T-helper 1 cell treated with Interleukin-12 subunit alpha and Interleukin-12 subunit beta and Interleukin-4 antibody, amounts not matched to agents 30 μg/mL and 1 μg/mL, for 36 hours (primary cell): ENCODE data around the gene EEA1.

Experiments used
- H3K27ac Mint-ChIP-seq: one replicate; pipeline ENCODE4 v1.8.0; 2021; ENCODE audit warnings: mild to moderate bottlenecking, mixed read lengths
- H3K27me3 Mint-ChIP-seq: one replicate; pipeline ENCODE4 v1.8.0; 2021; ENCODE audit warnings: low read depth, mixed read lengths
- H3K36me3 Mint-ChIP-seq: one replicate; pipeline ENCODE4 v1.8.0; 2021; ENCODE audit warnings: low read depth, mixed read lengths
- H3K4me1 Mint-ChIP-seq: one replicate; pipeline ENCODE4 v1.8.0; 2021; ENCODE audit warnings: low read depth, mixed read lengths
- H3K4me3 Mint-ChIP-seq: one replicate; pipeline ENCODE4 v1.8.0; 2021; ENCODE audit warnings: mild to moderate bottlenecking, moderate library complexity, mixed read lengths
- H3K9me3 Mint-ChIP-seq: one replicate; pipeline ENCODE4 v1.8.0; 2021; ENCODE audit warnings: mixed read lengths

Gene EEA1

DNA sequence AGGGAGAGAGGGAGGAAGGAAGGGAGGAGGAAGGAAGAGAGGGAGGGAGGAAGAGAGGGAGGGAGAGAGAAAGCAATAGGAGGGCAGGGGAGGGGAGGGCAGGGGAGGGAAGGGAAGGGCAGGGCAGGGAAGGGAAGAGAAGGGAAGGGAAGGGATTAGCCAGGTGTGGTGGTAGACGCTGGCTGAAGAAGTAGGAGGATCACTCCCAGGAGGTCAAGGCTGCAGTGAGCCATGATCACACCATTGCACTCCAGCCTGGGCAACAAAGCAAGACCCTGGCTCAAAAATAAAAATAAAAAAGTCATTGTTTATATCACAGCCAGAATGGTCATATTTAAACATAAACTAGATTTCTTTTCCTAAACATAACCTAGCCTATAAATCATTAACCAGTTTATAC is 20.4 kb upstream of the EEA1 start:
- Mint-ChIP-seq H3K4me1 (no peaks in the 10 kb centered on the region), H3K4me3 (no peak overlapping the region), H3K36me3 (no peaks in the 10 kb centered on the region), H3K9me3 (peaks cover 7% of the 10 kb centered on the region), H3K27ac (no peak overlapping the region), H3K27me3 (peaks cover 7% of the 10 kb centered on the region)

DNA sequence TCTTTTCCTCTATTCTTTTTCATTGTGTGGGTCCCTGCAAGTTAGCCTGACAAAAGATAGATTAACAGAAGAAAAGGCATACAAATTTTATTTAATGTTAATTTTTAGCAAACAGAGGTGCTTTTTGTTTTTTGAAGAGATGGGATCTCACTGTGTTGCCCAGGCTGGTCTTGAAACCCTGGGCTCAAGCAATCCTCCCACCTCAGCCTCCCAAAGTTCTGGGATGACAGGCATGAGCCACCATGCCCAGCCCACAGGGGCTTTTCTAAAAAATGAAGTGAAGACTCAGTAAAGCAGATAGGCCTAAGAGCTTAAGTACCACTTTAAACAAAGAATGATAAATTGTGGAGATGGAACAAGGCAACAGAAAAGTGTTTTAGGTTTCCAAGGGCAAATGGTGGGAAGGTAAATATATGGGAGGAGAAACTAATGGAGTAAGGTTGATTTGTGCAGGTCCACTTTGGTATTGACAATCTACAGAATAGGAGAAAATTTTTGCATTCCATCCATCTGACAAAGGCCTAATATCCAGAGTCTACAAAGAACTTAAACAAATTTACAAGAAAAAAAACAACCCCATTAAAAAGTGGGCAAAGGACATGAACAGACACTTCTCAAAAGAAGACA is 18.6 kb upstream of the EEA1 start:
- Mint-ChIP-seq H3K27me3 (peaks cover 7% of the 10 kb centered on the region), H3K36me3 (no peaks in the 10 kb centered on the region), H3K27ac (no peak overlapping the region), H3K4me3 (no peak overlapping the region), H3K4me1 (no peaks in the 10 kb centered on the region), H3K9me3 (no peaks in the 10 kb centered on the region)

DNA sequence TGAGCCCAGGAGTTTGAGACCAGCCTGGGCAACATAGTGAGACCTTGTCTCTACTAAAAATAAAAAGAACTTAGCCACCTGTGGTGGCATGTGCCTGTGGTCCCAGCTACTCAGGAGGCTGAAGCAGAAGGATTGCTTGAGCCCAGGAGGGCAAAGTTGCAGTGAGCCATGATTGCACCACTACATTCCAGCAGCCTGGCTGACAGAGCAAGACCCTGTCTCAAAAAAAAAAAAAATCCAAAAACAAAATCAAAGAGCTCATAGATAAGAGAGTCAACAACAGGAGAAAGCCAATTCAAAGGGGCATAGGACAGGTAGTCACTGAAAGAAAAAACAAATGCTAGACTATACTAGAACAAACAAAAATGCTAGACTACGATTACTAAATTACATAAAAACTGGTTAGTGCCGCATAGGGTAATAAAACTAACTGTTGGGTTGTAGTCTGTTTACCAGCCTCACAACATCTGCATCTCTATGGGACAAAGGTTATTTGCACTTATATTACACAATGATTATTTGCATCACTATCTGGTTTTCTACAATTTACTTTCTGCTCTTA is 16.6 kb upstream of the EEA1 start:
- Mint-ChIP-seq H3K4me3 (no peak overlapping the region), H3K36me3 (no peaks in the 10 kb centered on the region), H3K4me1 (no peaks in the 10 kb centered on the region), H3K9me3 (no peaks in the 10 kb centered on the region), H3K27ac (no peak overlapping the region), H3K27me3 (peaks cover 7% of the 10 kb centered on the region)

DNA sequence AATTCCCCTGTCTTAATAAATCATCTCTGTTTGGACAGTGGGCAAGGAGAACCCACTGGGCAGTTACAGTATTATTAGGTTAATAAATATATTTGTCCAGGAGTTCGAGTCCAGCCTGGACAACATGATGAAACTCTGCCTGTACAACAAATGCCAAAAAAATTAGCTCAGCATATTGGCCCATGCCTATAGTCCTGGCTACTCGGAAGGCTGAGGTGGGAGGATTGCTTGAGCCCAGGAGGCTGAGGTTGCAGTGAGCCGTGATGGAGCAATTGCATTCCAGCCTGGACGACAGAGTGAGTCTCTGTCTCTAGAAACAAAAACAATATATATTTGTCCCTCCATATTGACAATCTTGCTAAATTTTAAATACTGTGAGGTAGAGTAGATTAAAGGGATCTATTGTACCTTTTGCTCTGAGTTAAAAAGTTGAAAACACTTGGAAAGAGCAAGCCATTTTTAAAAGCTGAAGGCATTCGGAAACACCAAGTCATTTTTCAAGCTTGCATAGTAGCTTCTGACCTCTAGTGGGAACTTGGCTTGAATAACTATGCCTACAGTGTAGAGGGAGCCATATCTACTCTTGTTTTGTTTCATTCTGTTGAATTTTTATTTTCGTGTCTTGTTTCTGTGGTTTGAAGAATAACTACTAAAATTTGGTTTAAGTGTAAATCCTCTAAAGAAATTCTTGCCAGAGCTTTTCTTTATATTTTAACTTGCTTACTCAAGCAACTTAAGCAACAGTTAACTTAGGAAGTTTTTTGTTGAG is 14.6 kb upstream of the EEA1 start:
- Mint-ChIP-seq H3K4me1 (no peaks in the 10 kb centered on the region), H3K9me3 (no peaks in the 10 kb centered on the region), H3K4me3 (no peak overlapping the region), H3K27ac (no peak overlapping the region), H3K27me3 (peaks cover 7% of the 10 kb centered on the region), H3K36me3 (no peaks in the 10 kb centered on the region)

DNA sequence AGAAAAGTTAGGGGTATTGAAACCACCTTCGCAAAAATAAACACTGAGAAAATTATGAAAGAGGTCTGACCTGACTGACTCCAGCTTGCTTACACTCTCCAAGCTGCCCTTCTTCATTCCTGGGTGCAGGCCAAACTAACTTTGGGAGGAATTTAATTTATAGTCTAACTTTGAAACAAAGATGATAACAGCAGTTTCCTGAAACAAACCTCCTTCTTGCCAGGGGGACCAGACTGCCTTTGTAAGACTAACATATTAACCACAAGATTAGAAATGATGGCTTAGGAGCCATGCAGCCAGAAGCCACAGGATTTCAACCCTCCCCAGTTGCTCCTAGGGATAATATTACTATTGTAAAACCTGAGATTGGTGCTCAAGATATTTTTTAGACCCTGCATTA is 13.8 kb upstream of the EEA1 start:
- Mint-ChIP-seq H3K9me3 (no peaks in the 10 kb centered on the region), H3K4me3 (no peak overlapping the region), H3K27ac (no peak overlapping the region), H3K36me3 (no peaks in the 10 kb centered on the region), H3K4me1 (no peaks in the 10 kb centered on the region), H3K27me3 (peaks cover 7% of the 10 kb centered on the region)

DNA sequence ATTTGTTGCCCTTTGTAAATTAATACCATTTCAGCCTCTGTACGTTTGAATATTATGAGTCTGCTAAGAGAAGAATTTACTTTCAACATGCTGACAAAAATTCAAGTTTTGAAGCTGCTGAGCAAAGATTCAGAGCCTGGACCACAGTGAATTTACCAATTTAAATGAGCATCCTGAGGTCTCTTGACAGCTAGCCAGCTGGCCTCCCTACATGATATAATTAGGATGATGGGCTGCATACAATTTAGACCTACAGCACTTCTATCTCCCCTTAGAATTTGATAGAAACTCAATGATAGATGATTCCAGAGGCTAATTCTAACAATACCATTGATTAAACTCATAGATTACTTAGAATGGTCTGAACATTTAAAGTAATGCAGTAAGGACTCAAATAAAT is 10.0 kb upstream of the EEA1 start:
- H3K9me3 Mint-ChIP-seq, result no peaks in the 10 kb centered on the region
- H3K27ac Mint-ChIP-seq, result no peak overlapping the region
- no peak overlapping the region for H3K4me3 Mint-ChIP-seq
- H3K36me3 Mint-ChIP-seq, result no peaks in the 10 kb centered on the region
- H3K4me1 Mint-ChIP-seq, result no peaks in the 10 kb centered on the region
- H3K27me3 Mint-ChIP-seq, result no peaks in the 10 kb centered on the region

DNA sequence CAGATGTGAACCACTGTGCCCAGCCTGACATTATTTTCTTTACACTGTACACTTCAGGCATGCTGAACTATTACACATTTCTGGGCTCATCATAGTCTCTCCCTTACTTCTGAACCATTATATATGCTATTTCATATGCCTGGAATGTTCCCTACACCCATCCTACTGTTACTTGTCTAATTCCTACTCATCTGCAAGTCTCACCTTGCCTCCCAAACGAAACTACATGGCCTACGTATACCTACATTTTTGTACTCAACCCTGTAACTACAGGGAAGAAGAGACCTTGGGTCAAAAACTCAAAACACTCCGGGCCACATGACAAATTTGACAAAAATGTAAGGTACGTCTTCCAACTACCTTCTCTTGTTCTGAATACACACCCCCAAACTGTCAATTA is 9.5 kb upstream of the EEA1 start:
- Mint-ChIP-seq H3K36me3 (no peaks in the 10 kb centered on the region), H3K4me1 (no peaks in the 10 kb centered on the region), H3K27ac (no peak overlapping the region)

DNA sequence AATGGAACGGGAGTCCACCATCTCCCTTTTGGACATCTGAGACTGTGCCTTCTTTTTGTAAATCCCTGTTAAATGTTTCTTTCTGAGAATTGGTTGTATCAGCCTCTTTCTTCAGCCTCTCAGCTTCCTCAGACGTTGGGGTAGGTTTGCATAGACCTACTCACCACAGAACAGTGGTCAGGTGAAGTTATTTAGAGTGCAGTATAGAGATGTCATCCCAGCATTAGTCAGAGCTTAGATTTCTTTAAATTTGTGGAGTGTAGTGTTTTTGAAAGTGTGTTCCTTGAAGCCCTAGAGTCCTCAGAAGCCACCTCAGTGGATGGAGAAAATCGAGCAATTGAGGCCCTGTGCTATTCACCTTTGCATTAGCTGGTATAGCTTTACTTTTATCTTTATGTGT is 8.9 kb upstream of the EEA1 start:
- H3K27me3 Mint-ChIP-seq, result no peaks in the 10 kb centered on the region
- H3K4me1 Mint-ChIP-seq, result no peaks in the 10 kb centered on the region
- no peak overlapping the region for H3K4me3 Mint-ChIP-seq
- no peak overlapping the region for H3K27ac Mint-ChIP-seq
- no peaks in the 10 kb centered on the region for H3K9me3 Mint-ChIP-seq
- no peaks in the 10 kb centered on the region for H3K36me3 Mint-ChIP-seq

More for the DNA sequence above, 9.5 kb upstream of the EEA1 start:
- Mint-ChIP-seq H3K9me3 (no peaks in the 10 kb centered on the region), H3K4me3 (no peak overlapping the region), H3K27me3 (no peaks in the 10 kb centered on the region)

DNA sequence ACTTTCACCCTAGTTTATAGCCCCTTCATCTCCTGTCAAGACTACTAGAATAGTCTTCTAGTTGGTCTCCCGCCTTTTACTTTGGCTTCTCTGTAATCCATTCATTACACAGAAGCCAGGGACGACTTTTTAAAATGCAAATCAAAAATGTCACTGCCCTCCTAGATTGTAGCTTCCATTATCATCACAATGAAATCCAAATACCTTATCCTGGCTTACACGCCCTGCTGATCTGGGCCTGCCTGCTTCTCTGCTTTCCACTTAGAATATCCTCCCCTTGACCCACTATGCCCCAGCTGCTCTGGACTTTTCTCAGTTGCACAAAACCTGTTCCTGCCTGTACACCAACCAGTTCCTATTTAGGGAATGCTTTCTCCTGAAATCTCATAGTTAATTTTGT is 4.5 kb upstream of the EEA1 start:
- Mint-ChIP-seq H3K9me3 (no peaks in the 10 kb centered on the region), H3K27ac (no peak overlapping the region), H3K4me1 (peaks cover 5% of the 10 kb centered on the region), H3K27me3 (peaks cover 4% of the 10 kb centered on the region), H3K36me3 (no peaks in the 10 kb centered on the region), H3K4me3 (no peak overlapping the region)

DNA sequence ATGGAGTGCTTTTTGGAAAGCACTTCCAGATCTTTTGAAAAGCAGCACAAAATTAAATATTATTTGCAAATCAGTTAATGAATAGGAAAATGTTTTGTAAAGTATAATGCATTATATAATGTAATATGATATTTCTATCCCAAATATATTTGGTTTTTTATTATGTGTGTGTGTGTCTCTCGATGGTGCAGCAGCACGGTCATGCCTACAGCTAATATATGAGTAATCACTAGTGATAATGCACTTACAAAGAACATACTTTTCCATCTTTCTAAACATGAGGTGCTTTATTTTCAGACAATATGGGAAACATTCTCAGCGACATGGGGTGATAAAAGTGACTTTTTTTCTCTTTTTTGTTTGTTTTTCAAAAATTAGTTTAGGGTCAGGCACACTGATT is 1.3 kb upstream of the EEA1 start:
- H3K9me3 Mint-ChIP-seq, result no peaks in the 10 kb centered on the region
- H3K27me3 Mint-ChIP-seq, result peaks cover 15% of the 10 kb centered on the region
- H3K36me3 Mint-ChIP-seq, result peaks cover 3% of the 10 kb centered on the region
- H3K27ac Mint-ChIP-seq, result no peak overlapping the region
- H3K4me3 Mint-ChIP-seq, result no peak overlapping the region
- peaks cover 22% of the 10 kb centered on the region for H3K4me1 Mint-ChIP-seq

DNA sequence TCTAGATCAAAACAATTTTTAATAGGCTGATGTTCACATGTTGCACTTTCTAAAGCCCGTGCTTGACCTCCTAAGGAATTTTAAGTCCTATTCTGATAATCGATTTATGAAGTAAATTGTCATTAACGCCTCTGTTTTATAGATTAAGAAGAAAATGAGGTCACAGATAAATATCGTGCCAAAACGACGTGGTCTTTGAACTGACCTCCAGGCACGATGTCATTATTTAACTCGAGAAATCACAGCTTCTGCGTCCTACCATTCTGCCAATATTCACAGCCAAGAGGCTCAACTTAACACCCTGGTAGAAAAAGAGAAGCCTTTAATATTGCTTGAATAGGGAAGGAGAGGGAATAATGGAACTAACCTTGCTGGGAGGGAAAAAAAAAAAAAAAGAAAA is 888 bp upstream of the EEA1 start:
- Mint-ChIP-seq H3K4me1 (peaks cover 22% of the 10 kb centered on the region), H3K27me3 (peaks cover 19% of the 10 kb centered on the region), H3K36me3 (peaks cover 6% of the 10 kb centered on the region), H3K4me3 (peak overlapping the region; percentile 85), H3K27ac (peak overlapping the region; percentile 93), H3K9me3 (no peaks in the 10 kb centered on the region)

DNA sequence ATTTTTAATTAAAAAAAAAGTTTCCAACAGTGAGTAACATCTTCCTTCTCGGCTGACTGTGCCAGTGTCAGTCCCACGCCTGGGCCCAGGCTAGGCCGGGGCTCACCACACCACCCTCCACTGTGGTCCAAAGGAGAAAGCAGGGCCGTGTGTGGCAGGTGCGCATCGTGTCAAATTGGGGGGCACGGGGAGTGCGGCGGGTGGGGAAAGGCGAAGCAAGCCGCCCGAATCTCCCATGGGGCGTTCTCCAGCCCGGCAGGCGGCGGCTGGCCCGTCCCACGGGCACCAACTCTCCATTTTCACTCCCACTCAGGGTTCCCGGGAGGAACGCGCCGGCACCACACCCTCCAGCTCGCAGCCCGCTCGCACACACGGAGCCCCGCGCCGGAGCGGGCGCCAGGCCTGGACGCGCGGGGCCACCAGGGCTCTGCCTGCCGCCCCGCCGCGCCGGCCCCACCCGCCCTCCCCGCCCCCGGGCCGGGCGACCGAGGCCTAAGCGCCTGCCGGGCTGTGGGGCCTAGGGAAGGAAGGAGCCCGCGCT is 604 bp downstream of the EEA1 start:
- Mint-ChIP-seq H3K9me3 (no peaks in the 10 kb centered on the region), H3K27me3 (peaks cover 21% of the 10 kb centered on the region), H3K4me1 (peaks cover 24% of the 10 kb centered on the region), H3K27ac (peak overlapping the region; percentile 91), H3K36me3 (peaks cover 9% of the 10 kb centered on the region), H3K4me3 (peak overlapping the region; percentile 85)

DNA sequence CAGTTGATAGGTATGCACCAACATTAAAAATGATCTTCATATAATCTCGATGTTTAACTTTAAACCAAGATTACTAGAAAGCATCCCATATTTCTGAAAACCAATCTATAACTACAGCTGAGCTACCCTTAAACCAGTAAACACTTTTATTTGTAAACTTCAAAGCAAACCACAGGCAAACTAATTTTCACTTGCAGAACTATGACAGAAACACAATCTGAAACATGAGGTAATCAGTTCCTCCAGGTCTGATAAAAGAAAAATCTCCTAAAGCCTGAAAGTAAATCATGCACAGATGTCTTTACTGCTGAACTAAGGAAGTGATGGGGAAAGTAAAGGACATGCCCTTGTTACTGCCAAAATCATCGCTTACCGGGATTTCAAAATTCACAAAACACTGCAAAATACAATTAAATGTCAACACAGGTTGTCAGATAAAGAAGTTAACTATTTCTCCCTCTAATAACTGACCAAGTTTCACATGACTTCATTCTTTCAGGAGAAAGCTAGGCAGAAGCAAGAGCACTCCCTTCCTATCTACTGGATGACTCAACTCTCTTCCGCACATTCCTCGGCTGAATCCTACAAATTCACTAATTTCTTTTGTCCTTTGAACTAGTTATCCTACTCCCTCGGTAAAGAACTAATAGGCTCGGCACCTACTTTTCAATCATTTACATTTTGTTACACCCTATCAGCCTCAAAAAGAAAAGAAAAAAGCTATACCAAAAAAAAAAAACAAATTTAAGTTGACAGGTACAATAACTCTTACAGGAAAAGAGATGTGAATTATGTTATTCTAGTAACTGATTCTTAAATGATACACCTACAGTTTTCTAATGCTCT is 1.4 kb downstream of the EEA1 start:
- no peaks in the 10 kb centered on the region for H3K9me3 Mint-ChIP-seq
- peaks cover 26% of the 10 kb centered on the region for H3K4me1 Mint-ChIP-seq
- H3K27me3 Mint-ChIP-seq, result peaks cover 21% of the 10 kb centered on the region
- H3K27ac Mint-ChIP-seq, result peak overlapping the region; percentile 88
- peaks cover 11% of the 10 kb centered on the region for H3K36me3 Mint-ChIP-seq
- H3K4me3 Mint-ChIP-seq, result peak overlapping the region; percentile 74

DNA sequence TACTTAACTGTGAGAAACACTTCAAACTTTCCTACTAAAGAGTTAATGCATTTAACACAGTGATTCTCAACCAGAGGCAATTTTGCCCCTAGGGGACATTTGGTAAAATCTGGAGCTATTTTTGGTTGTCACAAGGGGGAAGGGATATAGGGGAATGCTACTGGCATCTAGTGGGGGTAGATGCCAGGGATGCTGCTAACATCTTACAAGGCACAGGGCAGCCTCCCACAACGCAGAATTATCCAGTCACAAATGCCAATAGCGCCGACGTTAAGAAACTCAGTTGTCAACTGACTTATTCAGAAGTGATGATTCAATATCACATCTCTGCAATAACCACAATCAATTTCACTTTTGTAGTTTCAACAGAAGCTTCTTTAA is 2.0 kb downstream of the EEA1 start:
- Mint-ChIP-seq H3K27ac (peak overlapping the region; percentile 88), H3K27me3 (peaks cover 21% of the 10 kb centered on the region), H3K4me3 (peak overlapping the region; percentile 74), H3K36me3 (peaks cover 15% of the 10 kb centered on the region), H3K4me1 (peaks cover 30% of the 10 kb centered on the region), H3K9me3 (peaks cover 3% of the 10 kb centered on the region)
